Endothelial cell (in vitro differentiated cells): ENCODE data around the gene JCAD. TPM values are rescaled to one million over a fixed set of nuclear protein-coding genes. Genes with fewer than 3 reads are reported as not detected.

Source experiments
- DNase-seq: peaks from one replicate; pipeline ENCODE4 v3.0.0; 2021; ENCODE audit warnings: low spot score
- H3K27ac Mint-ChIP-seq: one replicate; pipeline ENCODE4 v1.8.0; 2021; ENCODE audit warnings: mixed read lengths, inconsistent platforms; ENCODE audit not compliant: unreplicated experiment
- H3K27me3 Mint-ChIP-seq: one replicate; pipeline ENCODE4 v1.8.0; 2021; ENCODE audit warnings: mild to moderate bottlenecking, moderate library complexity, mixed read lengths, inconsistent platforms; ENCODE audit not compliant: unreplicated experiment
- H3K36me3 Mint-ChIP-seq: one replicate; pipeline ENCODE4 v1.8.0; 2021; ENCODE audit warnings: mild to moderate bottlenecking, low read depth, mixed read lengths, inconsistent platforms; ENCODE audit not compliant: unreplicated experiment
- H3K4me1 Mint-ChIP-seq: one replicate; pipeline ENCODE4 v1.8.0; 2021; ENCODE audit warnings: mild to moderate bottlenecking, mixed read lengths, inconsistent platforms; ENCODE audit not compliant: unreplicated experiment
- H3K4me3 Mint-ChIP-seq: one replicate; pipeline ENCODE4 v1.8.0; 2021; ENCODE audit warnings: mild to moderate bottlenecking, mixed read lengths, inconsistent platforms; ENCODE audit not compliant: unreplicated experiment
- H3K9me3 Mint-ChIP-seq: one replicate; pipeline ENCODE4 v1.8.0; 2021; ENCODE audit warnings: mixed read lengths, inconsistent platforms; ENCODE audit not compliant: unreplicated experiment
- total RNA-seq: library from RNA; stranded (reverse); fragmentation: NEBNext Ultra II Directional; extraction: Animal tissue kit (Norgen Biotek cat#: 25700); gene quantifications from one replicate; pipeline ENCODE4 v1.2.1, GENCODE V29; 2021; ENCODE audit not compliant: unreplicated experiment
- TF ChIP-seq, protein P1 (sequence below): fragments of 200-600 bp; sonication (generic); IDR thresholded peaks from one replicate; pipeline ENCODE4 v1.5.0; 2021; ENCODE audit warnings: antibody characterized with exemption; ENCODE audit not compliant: unreplicated experiment

Gene JCAD
- total RNA-seq, 1 donor from 2014 or later: 234 TPM

GRCh38 chr10:30057421-30057841 is 2.0 kb downstream of the JCAD start:
- TF ChIP-seq, protein P1, sequence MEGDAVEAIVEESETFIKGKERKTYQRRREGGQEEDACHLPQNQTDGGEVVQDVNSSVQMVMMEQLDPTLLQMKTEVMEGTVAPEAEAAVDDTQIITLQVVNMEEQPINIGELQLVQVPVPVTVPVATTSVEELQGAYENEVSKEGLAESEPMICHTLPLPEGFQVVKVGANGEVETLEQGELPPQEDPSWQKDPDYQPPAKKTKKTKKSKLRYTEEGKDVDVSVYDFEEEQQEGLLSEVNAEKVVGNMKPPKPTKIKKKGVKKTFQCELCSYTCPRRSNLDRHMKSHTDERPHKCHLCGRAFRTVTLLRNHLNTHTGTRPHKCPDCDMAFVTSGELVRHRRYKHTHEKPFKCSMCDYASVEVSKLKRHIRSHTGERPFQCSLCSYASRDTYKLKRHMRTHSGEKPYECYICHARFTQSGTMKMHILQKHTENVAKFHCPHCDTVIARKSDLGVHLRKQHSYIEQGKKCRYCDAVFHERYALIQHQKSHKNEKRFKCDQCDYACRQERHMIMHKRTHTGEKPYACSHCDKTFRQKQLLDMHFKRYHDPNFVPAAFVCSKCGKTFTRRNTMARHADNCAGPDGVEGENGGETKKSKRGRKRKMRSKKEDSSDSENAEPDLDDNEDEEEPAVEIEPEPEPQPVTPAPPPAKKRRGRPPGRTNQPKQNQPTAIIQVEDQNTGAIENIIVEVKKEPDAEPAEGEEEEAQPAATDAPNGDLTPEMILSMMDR: no peak
- H3K4me3 Mint-ChIP-seq: peak overlapping the region; percentile 97
- H3K27me3 Mint-ChIP-seq: peaks cover 16% of the 10 kb centered on the region
- H3K27ac Mint-ChIP-seq: peak overlapping the region; percentile 93
- H3K9me3 Mint-ChIP-seq: no peaks in the 10 kb centered on the region
- H3K4me1 Mint-ChIP-seq: peaks cover 59% of the 10 kb centered on the region
- H3K36me3 Mint-ChIP-seq: peaks cover 14% of the 10 kb centered on the region
- no peak for DNase-seq

- H3K27ac Mint-ChIP-seq: peak overlapping the region; percentile 93
- H3K4me3 Mint-ChIP-seq: peak overlapping the region; percentile 97
- H3K9me3 Mint-ChIP-seq: no peaks in the 10 kb centered on the region
- peaks cover 16% of the 10 kb centered on the region for H3K36me3 Mint-ChIP-seq
- DNase-seq: no peak
- TF ChIP-seq, protein P1: no peak
- H3K27me3 Mint-ChIP-seq: peaks cover 16% of the 10 kb centered on the region
- H3K4me1 Mint-ChIP-seq: peaks cover 59% of the 10 kb centered on the region
These were observed 2.5 kb downstream of the JCAD start for GRCh38 chr10:30056767-30057355.

GRCh38 chr10:30056281-30056680 is 3.1 kb downstream of the JCAD start:
- Mint-ChIP-seq H3K4me3 (peak overlapping the region; percentile 97), H3K9me3 (no peaks in the 10 kb centered on the region), H3K27ac (peak overlapping the region; percentile 93), H3K36me3 (peaks cover 20% of the 10 kb centered on the region), H3K4me1 (peaks cover 58% of the 10 kb centered on the region), H3K27me3 (peaks cover 17% of the 10 kb centered on the region)
- TF ChIP-seq, protein P1: no peak
- DNase-seq: no peak

DNA sequence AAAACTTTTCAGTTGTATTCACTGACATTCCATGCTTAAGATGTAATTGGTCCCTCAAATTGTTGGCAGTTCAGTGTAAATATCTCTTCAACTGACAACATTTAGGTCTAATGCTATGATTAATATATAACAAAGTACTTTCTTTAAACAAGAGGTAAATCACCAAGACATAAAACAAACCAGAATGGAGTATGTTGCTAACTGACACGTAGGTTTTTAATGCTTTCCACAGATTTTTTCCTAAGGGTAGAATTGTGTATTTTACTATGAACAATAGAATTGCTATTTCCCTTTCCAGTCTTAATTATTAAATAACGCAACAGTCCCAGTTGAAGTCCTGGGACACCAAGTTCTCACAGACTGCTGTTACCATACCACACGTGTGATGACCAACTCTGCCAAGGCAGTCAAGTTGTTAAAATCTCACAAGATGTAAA is 4.1 kb downstream of the JCAD start:
- Mint-ChIP-seq H3K27me3 (peaks cover 19% of the 10 kb centered on the region), H3K4me1 (peaks cover 59% of the 10 kb centered on the region), H3K4me3 (peak overlapping the region; percentile 97), H3K27ac (peak overlapping the region; percentile 20), H3K9me3 (no peaks in the 10 kb centered on the region), H3K36me3 (peaks cover 28% of the 10 kb centered on the region)
- TF ChIP-seq, protein P1: no peak
- no peak for DNase-seq

GRCh38 chr10:30052062-30052461 is 7.3 kb downstream of the JCAD start:
- DNase-seq: no peak
- Mint-ChIP-seq H3K27me3 (peaks cover 7% of the 10 kb centered on the region), H3K4me3 (peak overlapping the region; percentile 65), H3K36me3 (peaks cover 37% of the 10 kb centered on the region), H3K27ac (peak overlapping the region; percentile 71), H3K9me3 (no peaks in the 10 kb centered on the region), H3K4me1 (peaks cover 69% of the 10 kb centered on the region)
- TF ChIP-seq, protein P1: no peak
